DMS53 treated with DMSO at 0.1 percent for 48 hours (cell line): ENCODE results near the gene INPP1.

Experiments
- DNase-seq: peaks from one replicate; lab custom pipeline; 2025; ENCODE audit not compliant: unreplicated experiment; lab: John Stamatoyannopoulos, UW

INPP1 gene

DNA sequence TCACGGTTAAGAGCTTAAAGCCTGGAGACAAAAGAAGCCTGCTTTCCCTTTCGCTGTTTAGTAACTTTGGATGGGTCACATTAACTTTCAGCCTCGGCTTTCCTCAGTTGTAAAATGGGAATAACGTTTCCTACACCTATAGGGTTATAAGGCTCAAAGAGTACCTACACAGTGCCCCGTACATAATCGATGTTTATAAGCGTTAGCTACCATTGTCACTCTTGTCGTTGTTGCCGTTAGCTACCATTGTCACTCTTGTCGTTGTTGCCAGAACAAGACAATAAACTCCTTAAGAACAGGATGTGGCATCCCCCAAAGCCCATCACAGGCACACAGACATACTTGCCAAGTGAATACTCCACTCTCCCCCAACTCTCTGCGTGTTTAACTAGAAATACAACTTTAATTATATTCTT is 63.9 kb downstream of the INPP1 start:
- no peak for DNase-seq

DNA sequence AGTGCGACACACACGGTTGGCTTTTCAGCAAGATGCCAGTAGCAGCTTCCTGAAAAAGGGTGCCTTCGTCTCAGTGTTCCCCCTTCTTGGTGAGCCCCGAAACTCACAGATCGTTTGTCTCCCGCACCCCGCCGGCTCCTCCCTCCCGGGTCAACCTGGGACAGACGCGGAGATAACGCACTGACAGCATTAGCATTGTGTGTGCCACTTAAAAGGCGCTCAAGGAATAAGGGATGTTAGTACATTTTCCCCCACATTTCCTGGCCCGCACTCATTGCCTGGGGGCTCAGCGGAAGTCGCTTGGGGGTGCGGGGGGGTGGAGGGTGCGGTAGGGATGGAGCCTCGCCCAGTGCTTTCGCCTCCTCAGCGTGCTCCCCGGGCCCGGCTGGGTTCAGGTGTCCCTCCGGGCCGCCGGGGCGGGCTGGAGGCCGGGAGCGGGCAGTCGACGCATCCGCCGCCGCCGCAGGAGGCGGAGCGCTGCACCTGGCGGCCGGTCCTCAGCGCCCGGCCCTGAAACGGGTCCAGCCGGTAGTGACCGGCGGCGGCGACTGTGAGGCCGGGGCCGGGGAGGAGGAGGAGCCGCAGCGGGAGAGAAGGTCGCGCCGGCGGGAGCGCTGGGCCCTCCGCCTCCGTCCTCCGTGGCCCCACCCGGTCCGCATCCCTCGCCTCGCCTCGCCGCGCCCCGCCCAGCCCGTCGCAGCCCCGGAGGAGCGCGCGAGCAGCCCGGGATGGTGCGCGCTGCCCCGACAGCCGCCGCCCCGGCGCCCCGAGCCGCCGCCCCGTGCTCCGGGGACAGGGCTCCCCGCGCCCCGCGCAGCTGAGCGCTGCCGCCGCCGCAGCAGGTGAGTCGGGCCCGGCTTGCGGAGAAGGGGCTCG is 64.5 kb downstream of the INPP1 start, which contains the start of gene MFSD6:
MFSD6 (plus strand) TSS at position 694 of the 876 bp plus-strand sequence. CDS start 27,675 bp downstream, outside the sequence.
- peak; percentile 68 for DNase-seq

DNA sequence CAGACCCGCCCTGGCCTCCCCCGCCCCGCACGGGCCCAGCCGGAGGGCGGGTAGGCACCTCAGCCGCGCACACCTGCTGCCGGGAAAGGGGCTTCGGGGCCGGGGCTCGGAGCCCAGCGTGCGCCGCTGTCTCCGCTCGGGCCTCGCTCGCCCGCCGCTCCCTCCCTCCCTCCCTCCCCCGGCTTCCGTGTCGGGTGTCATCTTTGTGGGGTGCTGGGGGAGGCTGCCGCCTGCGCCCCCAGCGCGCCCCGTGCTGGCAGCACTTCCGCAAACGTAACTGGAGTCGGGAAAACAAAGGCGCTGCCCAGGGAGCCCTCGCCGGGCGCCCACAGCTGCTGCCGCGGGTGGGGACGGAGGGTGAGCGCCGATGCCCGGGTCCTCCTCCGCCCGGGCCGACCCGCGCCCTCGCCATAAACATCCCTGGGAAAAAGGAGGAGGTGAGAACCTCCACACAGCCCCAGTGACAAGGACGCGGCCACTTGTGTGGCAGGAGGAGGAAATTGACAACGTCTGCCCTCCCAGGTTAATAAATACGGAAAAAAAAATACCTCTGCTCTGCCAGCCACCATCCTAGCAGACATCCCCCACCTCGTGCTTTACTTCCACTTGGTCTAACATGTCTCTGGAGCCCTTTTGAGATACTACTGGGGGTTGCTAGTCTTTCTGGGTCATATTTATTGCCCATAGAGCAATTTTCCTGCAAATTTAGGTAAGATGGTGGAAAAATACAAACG is 65.3 kb downstream of the INPP1 start:
- DNase-seq: peak; percentile 35

DNA sequence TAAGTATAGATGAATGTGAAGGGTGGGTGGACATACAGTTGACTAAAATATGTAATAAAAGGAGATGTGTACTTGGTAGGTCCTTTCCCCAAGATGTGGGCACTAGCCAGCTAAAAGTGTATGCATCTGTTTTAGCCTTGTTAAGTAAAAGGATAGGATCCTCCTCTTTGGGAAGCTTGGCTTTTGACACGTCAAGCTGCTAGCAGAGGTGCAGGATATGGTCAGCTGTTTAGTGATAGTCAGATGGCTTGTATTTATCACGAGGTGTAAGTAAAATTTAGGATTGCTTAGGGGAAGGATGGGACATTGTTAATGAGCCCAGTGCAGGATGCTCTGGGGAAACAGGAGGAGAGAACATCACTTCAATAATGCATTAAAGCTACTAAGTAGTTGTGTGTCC is 66.2 kb downstream of the INPP1 start:
- no peak for DNase-seq

GRCh38 chr2:190410166-190410565 is 66.8 kb downstream of the INPP1 start:
- DNase-seq: no peak

- DNase-seq: no peak
Observed at GRCh38 chr2:190412966-190413365, 69.6 kb downstream of the INPP1 start.

DNA sequence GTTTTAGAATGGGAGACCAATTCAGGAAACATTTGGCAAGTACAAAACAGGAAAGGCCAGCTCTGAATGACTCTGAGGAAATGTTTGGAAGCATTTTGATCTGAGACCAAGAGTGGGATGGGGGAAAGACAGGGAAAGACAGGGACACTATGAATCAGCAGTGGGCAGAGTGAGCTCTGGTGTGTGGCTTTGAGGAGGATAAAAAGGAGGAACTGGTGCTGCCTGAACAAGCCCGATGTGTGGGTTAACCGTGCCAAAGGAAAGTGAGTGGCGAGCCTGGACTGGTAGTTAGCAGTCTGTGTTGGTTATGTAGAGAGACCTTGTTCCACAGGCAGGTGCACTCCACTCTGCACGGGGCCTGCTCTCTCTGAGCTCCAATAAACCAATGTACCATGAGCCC is 70.0 kb downstream of the INPP1 start:
- DNase-seq: no peak

GRCh38 chr2:190415251-190415650 is 71.9 kb downstream of the INPP1 start:
- DNase-seq: no peak

- DNase-seq: no peak
Observed at GRCh38 chr2:190415794-190416775, 72.7 kb downstream of the INPP1 start.

DNA sequence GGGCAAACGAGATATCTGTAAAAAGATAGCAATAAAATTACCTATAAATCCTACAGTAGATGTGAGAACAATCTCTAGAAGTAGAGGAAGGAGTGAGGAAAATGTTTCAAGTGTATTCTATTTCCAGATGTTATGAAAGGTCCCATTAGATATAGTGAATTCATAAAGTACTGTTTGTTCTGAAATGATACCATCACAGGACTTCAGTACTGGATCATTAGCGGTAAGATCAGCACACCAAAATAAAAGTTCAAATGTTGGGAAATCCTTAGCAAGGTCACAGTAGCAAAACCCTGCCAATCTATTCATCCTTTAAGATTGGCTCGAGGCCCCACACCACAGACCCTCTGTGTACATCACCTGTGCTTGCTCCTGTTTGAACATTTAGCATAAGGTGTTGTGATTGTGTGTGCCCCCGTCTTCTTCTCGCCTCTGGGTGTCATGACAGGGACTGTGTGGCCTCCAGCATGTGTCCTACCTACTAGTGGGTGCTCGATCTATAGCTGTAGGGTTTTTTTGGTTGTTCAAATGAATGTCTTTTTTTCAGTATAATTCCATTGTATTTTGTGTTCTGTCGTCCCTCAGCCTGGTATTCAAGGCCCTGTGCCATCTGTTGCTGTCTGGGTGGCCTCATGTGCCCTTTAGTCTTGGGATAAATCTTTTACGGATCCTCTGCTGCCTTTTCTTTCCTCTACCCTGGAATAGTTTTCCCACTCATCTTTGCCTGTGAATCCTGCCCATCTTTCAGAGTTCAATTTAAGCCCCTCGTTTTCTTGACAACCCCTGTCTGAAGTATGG is 73.9 kb downstream of the INPP1 start:
- no peak for DNase-seq

- DNase-seq: no peak
Observed at GRCh38 chr2:190418727-190419126, 75.3 kb downstream of the INPP1 start.

GRCh38 chr2:190420801-190421200 is 77.4 kb downstream of the INPP1 start:
- DNase-seq: no peak
